Bone marrow (tissue), 2 donors: Measurements from ENCODE around the gene EEPD1.
"Not testable (repeated sequence)": the region's sequence is repeated elsewhere in the genome, so short reads cannot be mapped to it uniquely, and the experiment has no call there.

Experiments used
- DNase-seq, 2 donors: peaks; one replicate each; lab custom pipeline; 2025; lab: John Stamatoyannopoulos, UW

EEPD1 gene

GRCh38 chr7:36253699-36254098 lies 100.6 kb downstream of the EEPD1 start:
- DNase-seq = no peak

- not testable (repeated sequence) for DNase-seq
Measured at GRCh38 chr7:36258510-36259259, 105.6 kb downstream of the EEPD1 start.

- no peak for DNase-seq
Measured at GRCh38 chr7:36260481-36260880, 107.4 kb downstream of the EEPD1 start.

GRCh38 chr7:36261019-36261754 lies 108.1 kb downstream of the EEPD1 start:
- no peak for DNase-seq

GRCh38 chr7:36262309-36263094 lies 109.4 kb downstream of the EEPD1 start:
- DNase-seq = peak in 1 of 2 donors; percentile 34

GRCh38 chr7:36263095-36263484 lies 110.0 kb downstream of the EEPD1 start:
- DNase-seq = no peak

GRCh38 chr7:36264123-36264801 lies 111.2 kb downstream of the EEPD1 start:
- DNase-seq = peak; percentile 14 to 29

GRCh38 chr7:36264913-36265516 lies 112.0 kb downstream of the EEPD1 start:
- no peak for DNase-seq

GRCh38 chr7:36265680-36266079 lies 112.6 kb downstream of the EEPD1 start:
- DNase-seq = peak in 1 of 2 donors; percentile 75

GRCh38 chr7:36266190-36266589 lies 113.1 kb downstream of the EEPD1 start:
- no peak for DNase-seq

GRCh38 chr7:36266683-36267082 lies 113.6 kb downstream of the EEPD1 start:
- no peak for DNase-seq

GRCh38 chr7:36272211-36272566 lies 119.1 kb downstream of the EEPD1 start:
- no peak for DNase-seq

- no peak for DNase-seq
Measured at GRCh38 chr7:36272567-36273269, 119.7 kb downstream of the EEPD1 start.

- no peak for DNase-seq
Measured at GRCh38 chr7:36273836-36274235, 120.8 kb downstream of the EEPD1 start.

- no peak for DNase-seq
Measured at GRCh38 chr7:36275735-36276284, 122.8 kb downstream of the EEPD1 start.

GRCh38 chr7:36276428-36277248 lies 123.6 kb downstream of the EEPD1 start:
- DNase-seq = no peak

- DNase-seq = no peak
Measured at GRCh38 chr7:36277249-36277542, 124.1 kb downstream of the EEPD1 start.

GRCh38 chr7:36278069-36278619 lies 125.1 kb downstream of the EEPD1 start:
- DNase-seq = no peak

- no peak for DNase-seq
Measured at GRCh38 chr7:36278620-36279172, 125.6 kb downstream of the EEPD1 start.
